Trophoblast cell (in vitro differentiated cells and primary cell): ENCODE data around the gene OBSCN.

ENCODE experiments used
- DNase-seq, 2 donors: peaks; one replicate each; pipeline ENCODE4 v3.0.0-alpha.2; 2016
- H2AFZ ChIP-seq: 2 replicates; pipeline ENCODE4 v1.6.1; 2013; ENCODE audit warnings: low read length, moderate library complexity, mild to moderate bottlenecking; ENCODE audit not compliant: insufficient read depth, poor library complexity
- H2AK5ac ChIP-seq: 2 replicates; pipeline ENCODE4 v1.6.1; 2013; ENCODE audit warnings: mild to moderate bottlenecking, low read length
- H2BK120ac ChIP-seq: 2 replicates; pipeline ENCODE4 v1.6.1; 2013; ENCODE audit warnings: low read length, mild to moderate bottlenecking, moderate library complexity; ENCODE audit not compliant: insufficient read depth, poor library complexity
- H2BK12ac ChIP-seq: 2 replicates; pipeline ENCODE4 v1.6.1; 2013; ENCODE audit warnings: mild to moderate bottlenecking, low read length, moderate library complexity
- H2BK5ac ChIP-seq: 2 replicates; pipeline ENCODE4 v1.6.1; 2013; ENCODE audit warnings: low read length, low read depth, moderate library complexity, mild to moderate bottlenecking; ENCODE audit not compliant: poor library complexity
- H3K14ac ChIP-seq: 2 replicates; pipeline ENCODE4 v1.6.1; 2013; ENCODE audit warnings: mild to moderate bottlenecking, low read length
- H3K18ac ChIP-seq: 2 replicates; pipeline ENCODE4 v1.6.1; 2013; ENCODE audit warnings: mild to moderate bottlenecking, low read length
- H3K23ac ChIP-seq: 2 replicates; pipeline ENCODE4 v1.6.1; 2013; ENCODE audit warnings: low read length
- H3K27ac ChIP-seq: 2 replicates; pipeline ENCODE4 v1.5.1; 2013; ENCODE audit warnings: low read depth, mild to moderate bottlenecking, inconsistent platforms, low read length, moderate library complexity
- H3K27me3 ChIP-seq: 2 replicates; pipeline ENCODE4 v1.6.1; 2013; ENCODE audit warnings: inconsistent platforms, mild to moderate bottlenecking, low read length, moderate library complexity; ENCODE audit not compliant: insufficient read depth
- H3K36me3 ChIP-seq, 2 experiments: 1 replicate in 1 of 2; 2 replicates in 1 of 2; pipeline ENCODE4 v1.6.1; 2013; ENCODE audit warnings: low read length in 2 of 2, mild to moderate bottlenecking in 2 of 2, moderate library complexity in 1 of 2; ENCODE audit not compliant: insufficient read depth in 2 of 2, control insufficient read depth in 1 of 2
- H3K4ac ChIP-seq: 2 replicates; pipeline ENCODE4 v1.6.1; 2013; ENCODE audit warnings: low read depth, mild to moderate bottlenecking, low read length, moderate library complexity
- H3K4me1 ChIP-seq, 2 experiments: 1 replicate in 1 of 2; 2 replicates in 1 of 2; pipeline ENCODE4 v1.6.1; 2013; ENCODE audit warnings: low read length in 2 of 2, mild to moderate bottlenecking in 2 of 2, moderate library complexity in 1 of 2; ENCODE audit not compliant: insufficient read depth in 2 of 2, control insufficient read depth in 1 of 2
- H3K4me2 ChIP-seq: 2 replicates; pipeline ENCODE4 v1.6.1; 2013; ENCODE audit warnings: inconsistent platforms, mild to moderate bottlenecking, low read length, moderate library complexity
- H3K4me3 ChIP-seq: 2 replicates; pipeline ENCODE4 v1.5.1; 2013; ENCODE audit warnings: mild to moderate bottlenecking, low read depth, low read length, inconsistent platforms
- H3K79me1 ChIP-seq: one replicate; pipeline ENCODE4 v1.6.1; 2013; ENCODE audit warnings: low read length
- H3K79me2 ChIP-seq: 2 replicates; pipeline ENCODE4 v1.6.1; 2013; ENCODE audit warnings: low read length, mild to moderate bottlenecking; ENCODE audit not compliant: control insufficient read depth, insufficient read depth, poor library complexity
- H3K9ac ChIP-seq: 2 replicates; pipeline ENCODE4 v1.6.1; 2013; ENCODE audit warnings: mild to moderate bottlenecking, low read length
- H3K9me3 ChIP-seq: 2 replicates; pipeline ENCODE4 v1.6.1; 2013; ENCODE audit warnings: low read depth, mild to moderate bottlenecking, control low read depth, inconsistent platforms, low read length; ENCODE audit not compliant: insufficient read depth
- H4K12ac ChIP-seq: 2 replicates; pipeline ENCODE4 v1.6.1; 2013; ENCODE audit warnings: low read depth, mild to moderate bottlenecking, low read length, moderate library complexity
- H4K8ac ChIP-seq: 2 replicates; pipeline ENCODE4 v1.6.1; 2013; ENCODE audit warnings: low read depth, mild to moderate bottlenecking, low read length, moderate library complexity
- H4K91ac ChIP-seq: one replicate; pipeline ENCODE4 v1.6.1; 2013; ENCODE audit warnings: low read depth, mild to moderate bottlenecking, low read length, moderate library complexity
- WGBS: extraction: QIAGEN DNeasy Blood & Tissue Kit; methylation state at CpG from one replicate; pipeline ENCODE4 v1.1.7; 2013; ENCODE audit warnings: missing lambda C conversion rate; ENCODE audit not compliant: insufficient read length, insufficient coverage; ENCODE audit errors: extremely low coverage; 5-methylcytosine and 5-hydroxymethylcytosine counted together

Gene OBSCN

DNA sequence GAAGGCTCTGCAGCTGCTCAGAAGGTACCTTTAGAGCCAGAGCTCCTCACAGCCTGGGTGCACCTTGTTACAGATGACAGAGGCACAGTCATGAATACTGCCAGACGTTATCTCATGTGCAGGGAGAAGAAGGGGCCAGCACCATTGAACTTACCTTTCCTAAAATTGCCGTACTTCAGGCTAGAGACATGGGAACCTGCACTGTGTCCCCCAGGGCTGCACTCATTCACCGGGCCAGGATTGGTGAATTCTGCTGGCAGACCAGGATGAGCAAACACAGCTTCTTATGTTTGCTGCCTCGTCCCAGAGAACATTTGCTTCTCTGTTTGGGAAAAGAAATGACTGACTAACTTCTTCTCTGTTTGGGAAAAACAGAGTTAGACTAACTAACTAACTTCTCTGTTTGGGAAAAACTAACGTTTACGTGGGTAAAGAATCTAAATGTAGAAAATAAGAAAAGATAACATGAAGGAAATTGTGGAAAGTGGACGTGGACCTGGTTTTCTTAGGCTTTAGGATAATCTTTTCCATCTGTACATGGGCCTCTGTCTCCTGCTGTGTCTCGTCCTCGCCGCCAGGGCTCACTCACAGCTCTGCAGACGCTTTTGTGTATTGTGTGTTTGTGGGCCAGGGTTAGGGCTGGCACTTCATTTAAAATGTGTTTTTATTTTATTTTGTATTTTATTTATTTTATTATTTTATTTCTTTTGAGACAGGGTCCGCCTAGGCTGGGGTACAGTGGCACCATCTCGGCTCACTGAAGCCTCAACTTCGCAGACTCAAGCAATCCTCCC, 9.9 kb downstream of the OBSCN start:
- Histone ChIP-seq H2BK5ac (no peak overlapping the region), H2BK12ac (no peak overlapping the region), H3K9me3 (no peaks in the 10 kb centered on the region), H4K8ac (no peak overlapping the region), H3K4me1 (peaks cover 3 to 7% of the 10 kb centered on the region in 2 experiments), H3K27me3 (no peaks in the 10 kb centered on the region), H2BK120ac (no peak overlapping the region), H3K18ac (no peak overlapping the region), H3K4ac (no peak overlapping the region), H3K79me1 (peaks cover 6% of the 10 kb centered on the region), H3K4me3 (no peak overlapping the region), H3K14ac (no peak overlapping the region), H3K36me3 (peaks cover 22 to 26% of the 10 kb centered on the region in 2 experiments), H2AFZ (no peak overlapping the region), H3K23ac (no peak overlapping the region), H3K27ac (no peak overlapping the region), H3K79me2 (no peaks in the 10 kb centered on the region), H3K9ac (no peak overlapping the region), H4K12ac (no peak overlapping the region), H4K91ac (no peak overlapping the region), H2AK5ac (no peak overlapping the region), H3K4me2 (no peak overlapping the region)
- no CpG with 5 or more reads among the region's 14 CpGs for WGBS
- DNase-seq, result no peak

DNA sequence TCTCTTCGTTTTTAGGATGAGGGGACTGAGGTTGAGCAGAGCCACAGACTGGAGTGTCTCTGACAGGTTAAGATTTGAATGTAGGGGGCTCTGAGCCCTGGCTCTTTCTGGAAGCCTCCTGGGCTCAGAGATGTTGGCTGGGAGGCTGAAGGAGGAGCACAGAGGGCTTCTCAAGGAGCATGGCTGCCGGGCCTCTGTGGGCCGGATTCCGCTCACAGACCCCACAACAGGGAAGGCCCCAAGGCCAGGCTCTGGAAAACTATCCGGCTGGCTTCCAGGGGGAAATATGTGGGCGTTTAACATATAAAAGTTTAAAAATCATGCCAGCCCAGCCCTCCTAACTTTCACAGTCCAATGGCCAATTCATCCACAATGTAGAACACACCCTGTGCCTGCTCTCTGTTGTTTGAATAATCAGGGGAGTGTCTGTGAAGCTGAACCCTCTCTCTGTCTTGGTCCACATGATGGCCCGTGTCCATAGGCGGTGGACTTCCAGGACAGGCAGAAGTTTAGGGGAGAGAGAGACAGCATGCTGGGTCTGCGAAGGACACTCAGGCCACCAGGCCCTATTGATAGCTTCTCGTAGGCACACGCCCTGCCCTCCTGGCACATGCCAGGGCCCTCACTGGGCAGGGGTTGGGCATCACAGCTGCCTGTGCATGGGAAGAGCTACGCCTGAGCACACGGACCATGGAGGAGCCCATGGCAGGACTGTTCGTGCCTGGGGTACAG, 10.8 kb downstream of the OBSCN start:
- Histone ChIP-seq H2AFZ (no peak overlapping the region), H4K91ac (no peak overlapping the region), H3K27me3 (no peaks in the 10 kb centered on the region)

DNA sequence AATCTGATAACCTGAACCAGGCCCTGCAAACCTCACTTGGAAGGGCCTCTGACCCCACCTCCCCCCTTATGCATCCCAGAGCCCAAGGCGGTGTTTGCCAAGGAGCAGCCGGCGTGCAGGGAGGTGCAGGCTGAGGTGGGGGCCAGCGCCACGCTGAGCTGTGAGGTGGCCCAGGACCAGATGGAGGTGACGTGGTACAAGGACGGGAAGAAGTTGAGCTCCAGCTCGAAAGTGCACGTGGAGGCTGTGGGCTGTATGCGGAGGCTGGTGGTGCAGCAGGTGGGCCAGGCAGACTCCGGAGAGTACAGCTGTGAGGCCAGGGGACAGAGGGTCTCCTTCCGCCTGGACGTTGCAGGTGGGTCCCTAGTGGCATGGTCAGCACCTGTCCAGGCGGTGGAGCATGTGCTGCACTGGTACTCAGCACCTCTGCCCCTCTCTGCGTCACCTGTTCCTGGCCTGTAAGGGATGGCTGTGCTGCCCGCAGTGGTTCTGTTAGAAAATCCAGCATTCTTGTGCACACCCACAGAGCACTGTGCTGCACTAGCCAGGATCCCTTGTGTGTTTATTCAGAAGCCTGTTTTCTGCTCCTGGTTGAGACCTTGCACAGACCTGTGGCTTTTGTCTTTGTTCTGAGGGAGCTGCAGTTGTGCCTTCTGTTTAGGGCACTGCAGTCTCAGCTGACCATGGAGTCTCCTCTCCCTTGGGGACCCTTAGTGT, 11.6 kb downstream of the OBSCN start:
- H3K27me3 ChIP-seq, result no peaks in the 10 kb centered on the region
- H3K14ac ChIP-seq, result no peak overlapping the region
- H3K9ac ChIP-seq, result no peak overlapping the region
- no peak overlapping the region for H4K8ac ChIP-seq
- H4K91ac ChIP-seq, result no peak overlapping the region
- H3K79me2 ChIP-seq, result no peaks in the 10 kb centered on the region
- H4K12ac ChIP-seq, result no peak overlapping the region
- no peak overlapping the region for H3K4me2 ChIP-seq
- no peak overlapping the region for H3K23ac ChIP-seq
- peaks cover 3% of the 10 kb centered on the region for H3K9me3 ChIP-seq
- H3K36me3 ChIP-seq, result peaks cover 25 to 29% of the 10 kb centered on the region in 2 experiments
- no peak overlapping the region for H3K18ac ChIP-seq
- H2AFZ ChIP-seq, result no peak overlapping the region
- no peaks in the 10 kb centered on the region for H3K79me1 ChIP-seq
- H3K4me1 ChIP-seq, result peaks cover 0 to under 1% of the 10 kb centered on the region in 2 experiments
- no peak for DNase-seq
- H3K27ac ChIP-seq, result no peak overlapping the region
- H3K4ac ChIP-seq, result no peak overlapping the region
- H2AK5ac ChIP-seq, result no peak overlapping the region
- H3K4me3 ChIP-seq, result peak overlapping the region; percentile 29
- no peak overlapping the region for H2BK120ac ChIP-seq
- WGBS, result no CpG with 5 or more reads among the region's 16 CpGs
- no peak overlapping the region for H2BK5ac ChIP-seq
- no peak overlapping the region for H2BK12ac ChIP-seq

More for the DNA sequence above, 10.8 kb downstream of the OBSCN start:
- Histone ChIP-seq H2BK120ac (no peak overlapping the region), H3K4ac (no peak overlapping the region), H3K23ac (no peak overlapping the region), H4K8ac (no peak overlapping the region), H3K18ac (no peak overlapping the region), H4K12ac (no peak overlapping the region), H3K79me2 (no peaks in the 10 kb centered on the region), H3K4me3 (peak overlapping the region; percentile 29), H2AK5ac (no peak overlapping the region), H3K36me3 (peaks cover 22 to 26% of the 10 kb centered on the region in 2 experiments), H3K4me1 (peaks cover 3 to 7% of the 10 kb centered on the region in 2 experiments), H3K9me3 (no peaks in the 10 kb centered on the region), H2BK5ac (no peak overlapping the region), H3K9ac (no peak overlapping the region), H2BK12ac (no peak overlapping the region), H3K14ac (no peak overlapping the region), H3K27ac (no peak overlapping the region), H3K79me1 (peaks cover 3% of the 10 kb centered on the region), H3K4me2 (no peak overlapping the region)
- WGBS, result no CpG with 5 or more reads among the region's 14 CpGs
- DNase-seq, result no peak

DNA sequence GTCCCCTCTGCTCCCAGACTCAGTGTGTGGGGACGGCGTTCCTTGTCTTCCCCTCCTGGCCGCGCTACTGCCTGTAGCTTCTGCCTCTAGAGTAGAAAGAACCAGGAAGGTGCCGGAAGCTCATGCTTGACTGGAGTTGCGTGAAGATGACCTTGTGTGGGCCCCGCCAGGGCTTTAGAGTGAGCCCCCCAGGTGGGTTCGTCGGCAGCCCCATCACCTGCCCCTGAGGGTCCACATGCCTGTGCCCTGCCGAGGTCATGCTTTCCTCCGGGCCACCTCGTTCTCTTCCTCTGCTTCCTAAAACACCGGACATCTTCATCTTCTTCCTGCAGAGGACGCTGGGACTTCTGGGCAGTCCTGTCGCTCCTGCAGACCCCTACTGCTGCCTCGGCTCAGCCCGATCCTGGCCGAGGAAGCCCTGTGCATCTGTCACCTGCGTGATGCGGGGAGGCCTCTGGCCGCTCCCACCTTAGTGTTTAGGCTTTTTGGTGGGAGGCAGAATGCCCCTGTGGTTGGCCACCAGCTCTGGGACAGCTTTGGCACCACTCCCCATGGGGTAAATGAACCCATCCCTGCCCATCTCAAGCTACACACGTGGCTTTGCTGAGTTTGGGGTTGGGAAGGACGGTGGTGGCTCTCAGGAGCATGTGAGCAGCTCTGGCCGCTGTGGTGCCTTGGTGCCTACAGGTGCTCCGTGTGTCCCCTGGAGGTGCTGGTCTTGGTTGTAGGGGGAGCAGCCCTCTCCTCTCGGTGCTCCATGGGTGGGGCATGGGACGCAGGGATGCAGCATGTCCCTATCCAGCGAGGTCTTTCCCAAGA, 12.3 kb downstream of the OBSCN start:
- Histone ChIP-seq H3K79me1 (no peaks in the 10 kb centered on the region), H3K4ac (no peak overlapping the region), H2AK5ac (no peak overlapping the region), H4K8ac (no peak overlapping the region), H3K27ac (no peak overlapping the region), H2BK120ac (no peak overlapping the region), H3K9ac (no peak overlapping the region), H3K36me3 (peaks cover 33 to 35% of the 10 kb centered on the region in 2 experiments), H3K4me2 (no peak overlapping the region), H3K9me3 (peaks cover 10% of the 10 kb centered on the region), H2BK5ac (no peak overlapping the region), H2AFZ (no peak overlapping the region), H3K79me2 (no peaks in the 10 kb centered on the region), H4K91ac (no peak overlapping the region), H3K4me1 (no peaks in the 10 kb centered on the region), H3K4me3 (no peak overlapping the region), H2BK12ac (no peak overlapping the region), H3K23ac (no peak overlapping the region), H3K27me3 (no peaks in the 10 kb centered on the region), H3K18ac (no peak overlapping the region), H3K14ac (no peak overlapping the region), H4K12ac (no peak overlapping the region)
- WGBS, result no CpG with 5 or more reads among the region's 28 CpGs
- no peak for DNase-seq
